OCI-LY3 (cell line): ENCODE results near the gene TK2.

Source experiments
- CTCF ChIP-seq: fragments of 200-600, 300-600 bp; sonication (generic); IDR thresholded peaks from 2 replicates; pipeline ENCODE4 v1.5.1; 2014; ENCODE audit warnings: antibody characterized with exemption, low read length, low read depth
- EZH2phosphoT487 ChIP-seq: fragments of 200-600 bp; shearing (Covaris generic); IDR thresholded peaks from 2 replicates; pipeline ENCODE4 v1.6.1; 2018; ENCODE audit warnings: antibody characterized with exemption, mixed run types, low read depth

- TF ChIP-seq CTCF: no peak
- no peak for TF ChIP-seq EZH2phosphoT487
Observed at GRCh38 chr16:66489385-66489784, 60.5 kb downstream of the TK2 start.
